Trophoblast cell (in vitro differentiated cells and primary cell): ENCODE results near the gene CD19.
A peak's percentile ranks its signal among the peaks of the same experiment; 100 is the strongest.
"Not testable (repeated sequence)": the region's sequence is repeated elsewhere in the genome, so short reads cannot be mapped to it uniquely, and the experiment has no call there.

Source experiments
- DNase-seq, 2 donors: peaks; one replicate each; pipeline ENCODE4 v3.0.0-alpha.2; 2016
- H2AFZ ChIP-seq: 2 replicates; pipeline ENCODE4 v1.6.1; 2013; ENCODE audit warnings: low read length, moderate library complexity, mild to moderate bottlenecking; ENCODE audit not compliant: insufficient read depth, poor library complexity
- H2AK5ac ChIP-seq: 2 replicates; pipeline ENCODE4 v1.6.1; 2013; ENCODE audit warnings: mild to moderate bottlenecking, low read length
- H2BK120ac ChIP-seq: 2 replicates; pipeline ENCODE4 v1.6.1; 2013; ENCODE audit warnings: low read length, mild to moderate bottlenecking, moderate library complexity; ENCODE audit not compliant: insufficient read depth, poor library complexity
- H2BK12ac ChIP-seq: 2 replicates; pipeline ENCODE4 v1.6.1; 2013; ENCODE audit warnings: mild to moderate bottlenecking, low read length, moderate library complexity
- H2BK5ac ChIP-seq: 2 replicates; pipeline ENCODE4 v1.6.1; 2013; ENCODE audit warnings: low read length, low read depth, moderate library complexity, mild to moderate bottlenecking; ENCODE audit not compliant: poor library complexity
- H3K14ac ChIP-seq: 2 replicates; pipeline ENCODE4 v1.6.1; 2013; ENCODE audit warnings: mild to moderate bottlenecking, low read length
- H3K18ac ChIP-seq: 2 replicates; pipeline ENCODE4 v1.6.1; 2013; ENCODE audit warnings: mild to moderate bottlenecking, low read length
- H3K23ac ChIP-seq: 2 replicates; pipeline ENCODE4 v1.6.1; 2013; ENCODE audit warnings: low read length
- H3K27ac ChIP-seq: 2 replicates; pipeline ENCODE4 v1.5.1; 2013; ENCODE audit warnings: low read depth, mild to moderate bottlenecking, inconsistent platforms, low read length, moderate library complexity
- H3K27me3 ChIP-seq: 2 replicates; pipeline ENCODE4 v1.6.1; 2013; ENCODE audit warnings: inconsistent platforms, mild to moderate bottlenecking, low read length, moderate library complexity; ENCODE audit not compliant: insufficient read depth
- H3K36me3 ChIP-seq, 2 experiments: 1 replicate in 1 of 2; 2 replicates in 1 of 2; pipeline ENCODE4 v1.6.1; 2013; ENCODE audit warnings: low read length in 2 of 2, mild to moderate bottlenecking in 2 of 2, moderate library complexity in 1 of 2; ENCODE audit not compliant: insufficient read depth in 2 of 2, control insufficient read depth in 1 of 2
- H3K4ac ChIP-seq: 2 replicates; pipeline ENCODE4 v1.6.1; 2013; ENCODE audit warnings: low read depth, mild to moderate bottlenecking, low read length, moderate library complexity
- H3K4me1 ChIP-seq, 2 experiments: 1 replicate in 1 of 2; 2 replicates in 1 of 2; pipeline ENCODE4 v1.6.1; 2013; ENCODE audit warnings: low read length in 2 of 2, mild to moderate bottlenecking in 2 of 2, moderate library complexity in 1 of 2; ENCODE audit not compliant: insufficient read depth in 2 of 2, control insufficient read depth in 1 of 2
- H3K4me2 ChIP-seq: 2 replicates; pipeline ENCODE4 v1.6.1; 2013; ENCODE audit warnings: inconsistent platforms, mild to moderate bottlenecking, low read length, moderate library complexity
- H3K4me3 ChIP-seq: 2 replicates; pipeline ENCODE4 v1.5.1; 2013; ENCODE audit warnings: mild to moderate bottlenecking, low read depth, low read length, inconsistent platforms
- H3K79me1 ChIP-seq: one replicate; pipeline ENCODE4 v1.6.1; 2013; ENCODE audit warnings: low read length
- H3K79me2 ChIP-seq: 2 replicates; pipeline ENCODE4 v1.6.1; 2013; ENCODE audit warnings: low read length, mild to moderate bottlenecking; ENCODE audit not compliant: control insufficient read depth, insufficient read depth, poor library complexity
- H3K9ac ChIP-seq: 2 replicates; pipeline ENCODE4 v1.6.1; 2013; ENCODE audit warnings: mild to moderate bottlenecking, low read length
- H3K9me3 ChIP-seq: 2 replicates; pipeline ENCODE4 v1.6.1; 2013; ENCODE audit warnings: low read depth, mild to moderate bottlenecking, control low read depth, inconsistent platforms, low read length; ENCODE audit not compliant: insufficient read depth
- H4K12ac ChIP-seq: 2 replicates; pipeline ENCODE4 v1.6.1; 2013; ENCODE audit warnings: low read depth, mild to moderate bottlenecking, low read length, moderate library complexity
- H4K8ac ChIP-seq: 2 replicates; pipeline ENCODE4 v1.6.1; 2013; ENCODE audit warnings: low read depth, mild to moderate bottlenecking, low read length, moderate library complexity
- H4K91ac ChIP-seq: one replicate; pipeline ENCODE4 v1.6.1; 2013; ENCODE audit warnings: low read depth, mild to moderate bottlenecking, low read length, moderate library complexity
- WGBS: extraction: QIAGEN DNeasy Blood & Tissue Kit; methylation state at CpG from one replicate; pipeline ENCODE4 v1.1.7; 2013; ENCODE audit warnings: missing lambda C conversion rate; ENCODE audit not compliant: insufficient read length, insufficient coverage; ENCODE audit errors: extremely low coverage; 5-methylcytosine and 5-hydroxymethylcytosine counted together

CD19 gene

DNA sequence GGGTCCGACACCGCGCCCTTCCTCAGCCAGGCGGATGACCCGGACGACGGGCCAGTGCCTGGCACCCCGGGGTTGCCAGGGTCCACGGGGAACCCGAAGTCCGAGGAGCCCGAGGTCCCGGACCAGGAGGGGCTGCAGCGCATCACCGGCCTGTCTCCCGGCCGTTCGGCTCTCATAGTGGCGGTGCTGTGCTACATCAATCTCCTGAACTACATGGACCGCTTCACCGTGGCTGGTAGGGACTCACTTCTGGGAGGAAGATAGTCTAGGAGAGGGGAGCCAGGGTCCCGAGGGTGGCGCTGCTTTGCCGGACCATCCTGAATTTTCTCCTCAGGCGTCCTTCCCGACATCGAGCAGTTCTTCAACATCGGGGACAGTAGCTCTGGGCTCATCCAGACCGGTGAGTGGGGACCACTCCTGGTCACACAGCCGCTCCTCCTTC is 43.4 kb downstream of the CD19 start:
- no peak overlapping the region for H2BK12ac ChIP-seq
- H3K4me1 ChIP-seq, result peaks cover 5 to 6% of the 10 kb centered on the region in 2 experiments
- H3K4me3 ChIP-seq, result peak overlapping the region; percentile 94
- H3K9me3 ChIP-seq, result no peaks in the 10 kb centered on the region
- H3K79me1 ChIP-seq, result peaks cover 9% of the 10 kb centered on the region
- H2AK5ac ChIP-seq, result peak overlapping the region; percentile 44
- H3K27ac ChIP-seq, result no peak overlapping the region
- H3K79me2 ChIP-seq, result peaks cover 6% of the 10 kb centered on the region
- H3K14ac ChIP-seq, result peak overlapping the region; percentile 88
- H3K36me3 ChIP-seq, result peaks cover 11 to 18% of the 10 kb centered on the region in 2 experiments
- H4K8ac ChIP-seq, result peak overlapping the region; percentile 99
- peak overlapping the region; percentile 74 for H3K4me2 ChIP-seq
- H2AFZ ChIP-seq, result peak overlapping the region; percentile 80
- peak overlapping the region; percentile 90 for H3K9ac ChIP-seq
- WGBS, result no CpG with 5 or more reads among the region's 30 CpGs
- H4K91ac ChIP-seq, result peak overlapping the region; percentile 59
- peak overlapping the region; percentile 96 for H4K12ac ChIP-seq
- H3K4ac ChIP-seq, result peak overlapping the region; percentile 86
- no peaks in the 10 kb centered on the region for H3K27me3 ChIP-seq
- H3K18ac ChIP-seq, result peak overlapping the region; percentile 79
- no peak for DNase-seq
- no peak overlapping the region for H3K23ac ChIP-seq
- H2BK5ac ChIP-seq, result peak overlapping the region; percentile 18
- H2BK120ac ChIP-seq, result peak overlapping the region; percentile 27

DNA sequence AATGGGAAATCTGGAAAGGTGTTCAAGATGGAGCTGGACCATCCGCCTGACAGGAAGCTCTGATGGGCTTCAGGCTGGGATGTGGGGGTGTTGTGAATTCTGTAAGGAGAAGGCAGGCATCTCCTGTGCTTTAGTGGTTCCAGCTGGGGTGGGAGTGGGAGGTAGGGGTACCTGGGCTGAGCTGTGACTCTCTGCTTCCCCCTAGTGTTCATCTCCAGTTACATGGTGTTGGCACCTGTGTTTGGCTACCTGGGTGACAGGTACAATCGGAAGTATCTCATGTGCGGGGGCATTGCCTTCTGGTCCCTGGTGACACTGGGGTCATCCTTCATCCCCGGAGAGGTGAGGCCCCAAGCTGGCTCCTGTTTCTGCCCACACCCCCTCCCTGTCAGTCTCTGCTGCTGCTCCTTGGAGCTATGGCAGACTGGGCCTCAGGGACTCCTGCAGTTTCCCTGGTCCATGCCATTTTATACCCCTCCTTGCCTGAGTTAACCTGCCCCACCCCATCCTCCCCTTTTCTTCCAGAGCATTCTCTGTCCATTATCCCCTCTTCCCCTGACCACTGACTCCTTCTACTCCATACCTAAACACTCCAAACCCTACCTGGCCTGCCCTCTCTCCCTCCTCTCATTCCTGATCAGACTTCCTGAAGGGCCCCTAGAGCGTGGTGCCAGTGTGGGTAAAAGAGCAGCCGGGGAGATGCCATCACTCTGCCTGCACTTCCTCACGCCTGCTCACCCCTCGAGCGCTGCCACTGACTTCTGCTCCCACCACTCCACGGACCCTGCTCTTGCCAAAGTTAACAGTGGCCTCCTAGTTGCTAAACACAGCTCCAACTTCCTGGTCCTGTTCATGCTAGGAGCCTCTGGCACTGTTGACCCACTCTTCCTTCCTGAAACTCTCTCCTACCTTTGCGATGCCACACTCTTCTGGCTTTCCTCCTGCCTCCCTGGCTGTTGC is 46.2 kb downstream of the CD19 start:
- no peak overlapping the region for H3K14ac ChIP-seq
- no peaks in the 10 kb centered on the region for H3K9me3 ChIP-seq
- WGBS, result no CpG with 5 or more reads among the region's 11 CpGs

DNA sequence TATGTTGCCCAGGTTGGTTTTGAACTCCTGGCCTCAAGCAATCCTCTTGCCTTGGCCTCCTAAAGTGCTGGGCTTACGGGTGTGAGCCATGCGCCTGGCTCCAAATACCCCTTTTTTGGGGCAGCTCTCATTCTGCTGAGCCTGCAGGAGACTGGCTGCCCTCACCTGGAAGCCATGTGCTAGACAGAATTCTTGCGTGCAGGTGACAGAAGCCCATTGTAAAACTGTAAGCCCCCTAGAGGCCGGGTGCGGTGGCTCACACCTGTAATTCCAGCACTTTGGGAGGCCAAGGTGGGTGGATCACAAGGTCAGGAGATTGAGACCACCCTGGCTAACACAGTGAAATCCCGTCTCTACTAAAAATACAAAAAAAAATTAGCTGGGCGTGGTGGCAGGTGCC is 48.6 kb downstream of the CD19 start:
- H2BK120ac ChIP-seq, H4K12ac ChIP-seq, H3K4me1 ChIP-seq, H3K4ac ChIP-seq, H3K9ac ChIP-seq, H3K14ac ChIP-seq, H3K23ac ChIP-seq, H3K4me3 ChIP-seq, H2BK5ac ChIP-seq, H2BK12ac ChIP-seq, H2AFZ ChIP-seq, H2AK5ac ChIP-seq, H3K4me2 ChIP-seq, H3K9me3 ChIP-seq, H3K18ac ChIP-seq, H3K79me1 ChIP-seq, H3K27ac ChIP-seq, H4K91ac ChIP-seq, H3K79me2 ChIP-seq, H3K27me3 ChIP-seq, H4K8ac ChIP-seq: not testable (repeated sequence)
- WGBS, result no CpG with 5 or more reads among the region's 7 CpGs
- peaks cover 46 to 58% of the 10 kb centered on the region in 2 experiments for H3K36me3 ChIP-seq
- DNase-seq, result peak in 1 of 2 donors; percentile 13

More for the DNA sequence above, 46.2 kb downstream of the CD19 start:
- Histone ChIP-seq H2AK5ac (no peak overlapping the region), H3K4ac (no peak overlapping the region), H3K23ac (no peak overlapping the region), H3K9ac (no peak overlapping the region), H2BK5ac (no peak overlapping the region), H2BK12ac (no peak overlapping the region), H3K4me2 (no peak overlapping the region), H3K18ac (no peak overlapping the region), H3K4me1 (peaks cover 5 to 6% of the 10 kb centered on the region in 2 experiments), H4K91ac (no peak overlapping the region), H3K79me1 (peaks cover 9% of the 10 kb centered on the region), H3K79me2 (peaks cover 6% of the 10 kb centered on the region), H2AFZ (no peak overlapping the region), H4K12ac (no peak overlapping the region), H3K36me3 (peaks cover 31 to 39% of the 10 kb centered on the region in 2 experiments), H4K8ac (no peak overlapping the region), H3K27ac (no peak overlapping the region), H2BK120ac (no peak overlapping the region), H3K27me3 (no peaks in the 10 kb centered on the region), H3K4me3 (no peak overlapping the region)
- DNase-seq, result peak; percentile 8 to 57

DNA sequence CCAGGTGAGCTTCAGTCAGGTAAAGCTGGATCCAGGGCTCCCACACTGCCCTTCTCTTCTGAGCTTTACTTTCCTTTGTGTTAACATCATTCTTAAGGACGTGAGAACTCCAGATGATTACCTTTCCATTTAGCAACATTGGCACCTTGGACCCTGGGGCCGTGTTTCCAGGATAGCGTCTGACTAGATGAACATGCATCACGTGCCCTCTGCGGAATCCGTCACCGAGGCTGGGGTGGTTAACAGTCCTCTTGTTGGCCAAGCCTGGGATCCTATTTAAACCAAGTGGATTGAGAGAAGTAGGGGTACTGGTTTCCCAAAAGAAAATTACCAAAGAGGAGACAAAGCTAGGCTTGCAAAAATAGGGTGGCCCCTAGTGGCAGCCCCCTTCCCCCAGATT is 49.2 kb downstream of the CD19 start:
- no peak overlapping the region for H3K14ac ChIP-seq
- no peak overlapping the region for H2BK120ac ChIP-seq
- no CpG with 5 or more reads among the region's 7 CpGs for WGBS
- H3K4me2 ChIP-seq, result no peak overlapping the region
- no peak overlapping the region for H3K23ac ChIP-seq
- H2BK5ac ChIP-seq, result no peak overlapping the region
- DNase-seq, result no peak
- H3K9ac ChIP-seq, result no peak overlapping the region
- H3K27ac ChIP-seq, result no peak overlapping the region
- H3K18ac ChIP-seq, result no peak overlapping the region
- H3K27me3 ChIP-seq, result no peaks in the 10 kb centered on the region
- no peak overlapping the region for H3K4ac ChIP-seq
- no peak overlapping the region for H2BK12ac ChIP-seq
- no peak overlapping the region for H2AK5ac ChIP-seq
- no peak overlapping the region for H4K12ac ChIP-seq
- H3K79me2 ChIP-seq, result no peaks in the 10 kb centered on the region
- H4K8ac ChIP-seq, result no peak overlapping the region
- no peak overlapping the region for H4K91ac ChIP-seq
- no peaks in the 10 kb centered on the region for H3K4me1 ChIP-seq
- H3K9me3 ChIP-seq, result no peaks in the 10 kb centered on the region
- H3K79me1 ChIP-seq, result no peaks in the 10 kb centered on the region
- H3K4me3 ChIP-seq, result no peak overlapping the region
- H3K36me3 ChIP-seq, result peaks cover 52 to 63% of the 10 kb centered on the region in 2 experiments
- no peak overlapping the region for H2AFZ ChIP-seq
